Pulmonary artery endothelial cell (primary cell): ENCODE data around the gene KSR2. TPM values are rescaled to one million over a fixed set of nuclear protein-coding genes. Genes with fewer than 3 reads are reported as not detected.

Source experiments
- DNase-seq: peaks from one replicate; pipeline ENCODE4 v3.0.0-alpha.2; 2011; ENCODE audit warnings: low read depth, low spot score
- total RNA-seq: library from RNA; depleted of rRNA; stranded (reverse); fragments of >200 nt; gene quantifications from 2 replicates; pipeline ENCODE4 v1.2.3, GENCODE V29; 2014

KSR2 gene
- total RNA-seq, 1 donor from 2014 or later: 0.99 TPM

DNA sequence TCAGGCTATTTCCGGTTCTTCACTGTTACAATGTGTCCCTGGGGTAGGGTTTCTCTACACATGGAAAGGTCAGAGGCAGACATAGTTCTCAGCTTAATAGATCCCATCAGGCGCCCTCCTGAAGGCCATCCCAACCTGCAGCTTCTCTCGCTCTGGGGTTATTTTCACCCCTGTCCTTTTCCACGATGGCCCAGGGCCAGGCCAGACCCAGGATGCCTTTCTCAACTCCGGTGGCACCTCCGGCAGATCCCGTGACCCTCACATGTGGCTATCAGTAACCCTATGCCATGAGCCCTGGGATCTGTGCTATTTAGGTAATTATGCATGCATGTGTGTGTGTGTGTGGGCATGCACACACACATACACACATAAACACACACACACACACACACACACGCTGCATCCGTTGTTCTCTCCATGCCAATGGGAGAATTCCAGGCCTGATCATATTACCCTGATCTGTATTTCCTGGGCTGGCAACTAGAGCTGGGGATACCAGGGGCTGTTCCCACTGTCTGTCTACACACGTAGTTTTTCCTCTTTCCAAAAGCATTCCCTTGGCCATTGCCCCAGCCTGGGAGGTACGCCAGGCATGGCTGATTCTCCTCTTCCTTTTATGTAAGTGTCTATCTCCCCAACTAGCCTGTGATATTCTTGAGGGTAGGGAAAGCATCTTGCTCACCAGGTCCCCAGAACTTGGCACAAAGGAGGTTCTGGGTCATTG, 556.2 kb downstream of the KSR2 start:
- no peak for DNase-seq

DNA sequence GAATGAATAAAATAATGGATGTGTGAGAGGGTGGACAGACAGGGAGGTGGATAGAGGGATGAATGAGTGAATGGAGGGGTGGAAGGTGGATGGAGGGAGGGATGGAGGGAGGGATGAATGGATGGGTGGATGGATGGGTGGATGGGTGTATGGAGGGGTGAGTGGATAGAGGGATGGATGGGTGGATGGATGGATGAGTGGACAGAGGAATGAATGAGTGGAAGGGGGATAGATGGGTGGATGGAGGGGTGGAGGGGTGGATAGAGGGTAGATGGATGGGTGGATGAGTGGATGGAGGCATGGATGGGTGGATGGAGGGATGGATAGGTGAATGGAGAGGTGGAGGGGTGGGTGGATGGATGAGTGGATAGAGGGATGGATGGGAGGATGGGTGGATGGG, 559.5 kb downstream of the KSR2 start:
- no peak for DNase-seq

GRCh38 chr12:117408161-117408791, 560.5 kb downstream of the KSR2 start:
- DNase-seq: no peak

GRCh38 chr12:117404940-117405339, 563.9 kb downstream of the KSR2 start:
- DNase-seq: no peak

- DNase-seq: no peak
Measured at GRCh38 chr12:117404203-117404853, 564.5 kb downstream of the KSR2 start.

DNA sequence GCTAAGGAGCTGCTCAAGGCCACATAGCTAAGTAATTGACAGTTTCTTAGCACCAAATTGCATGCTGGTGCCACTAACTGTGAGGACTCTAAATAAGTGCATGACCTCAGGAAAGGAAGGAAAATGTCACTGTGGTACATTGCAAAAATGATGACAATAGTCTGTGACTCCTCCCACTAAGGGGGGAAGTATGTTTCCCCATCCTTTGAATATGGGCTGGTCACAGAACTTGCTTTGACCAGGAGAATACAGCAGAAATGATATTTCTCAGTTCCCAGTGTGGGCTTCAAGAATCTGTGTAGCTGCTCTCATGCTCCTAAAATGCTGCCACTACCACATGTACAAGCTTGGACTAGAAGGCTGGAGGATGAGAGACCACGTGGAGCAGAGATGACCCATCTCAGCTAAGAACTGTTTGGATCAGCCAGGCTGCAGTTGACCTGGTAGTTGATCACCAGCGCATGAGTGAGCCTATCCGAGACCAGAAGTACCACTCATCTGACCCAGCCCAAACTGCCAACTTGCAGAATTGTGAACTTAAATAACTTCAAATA, 565.1 kb downstream of the KSR2 start:
- DNase-seq: no peak

Other genes starting within 250 kb of the KSR2 start
- 21.7 and 28.2 TPM in 2 replicates for gene RFC5, start 47.7 kb upstream of the KSR2 start, total RNA-seq
- gene WSB2, start 92.2 kb upstream of the KSR2 start, total RNA-seq: 96.1 and 96.8 TPM in 2 replicates
- 26.2 and 42.5 TPM in 2 replicates for gene VSIG10, start 135.0 kb upstream of the KSR2 start, total RNA-seq
- gene PEBP1, start 167.1 kb upstream of the KSR2 start, total RNA-seq: 161 and 203 TPM in 2 replicates